ENCODE measurements around the gene CYCS.

Gene CYCS

GRCh38 chr7:25105911-25106310 lies 19.1 kb downstream of the CYCS start:
- TF ChIP-seq CTCF (IDR thresholded peaks at IDR 0.05) = no peak
- Histone ChIP-seq H3K36me3 (no peaks in the 10 kb centered on the region), H3K4me3 (ENCODE audit: low read depth in 1 of 2, low read length in 1 of 2) (no peak overlapping the region), H3K4me1 (ENCODE audit: control insufficient read depth in 1 of 2, insufficient read depth in 1 of 2, low read depth in 1 of 2, low read length in 1 of 2) (no peaks in the 10 kb centered on the region), H3K9me3 (no peaks in the 10 kb centered on the region), H3K27ac (no peak overlapping the region), H3K27me3 (no peaks in the 10 kb centered on the region)

GRCh38 chr7:25103773-25104172 lies 21.3 kb downstream of the CYCS start:
- Histone ChIP-seq H3K4me1 (ENCODE audit: control insufficient read depth in 1 of 2, insufficient read depth in 1 of 2, low read depth in 1 of 2, low read length in 1 of 2) (no peaks in the 10 kb centered on the region), H3K27me3 (no peaks in the 10 kb centered on the region), H3K36me3 (no peaks in the 10 kb centered on the region), H3K9me3 (no peaks in the 10 kb centered on the region), H3K4me3 (ENCODE audit: low read depth in 1 of 2, low read length in 1 of 2) (no peak overlapping the region), H3K27ac (no peak overlapping the region)
- TF ChIP-seq CTCF (IDR thresholded peaks at IDR 0.05) = no peak

- TF ChIP-seq CTCF (IDR thresholded peaks at IDR 0.05) = no peak
- H3K4me3 ChIP-seq (ENCODE audit: low read depth in 1 of 2, low read length in 1 of 2) = no peak overlapping the region
- H3K36me3 ChIP-seq = no peaks in the 10 kb centered on the region
- H3K9me3 ChIP-seq = no peaks in the 10 kb centered on the region
- no peaks in the 10 kb centered on the region for H3K27me3 ChIP-seq
- H3K27ac ChIP-seq = no peak overlapping the region
- H3K4me1 ChIP-seq (ENCODE audit: control insufficient read depth in 1 of 2, insufficient read depth in 1 of 2, low read depth in 1 of 2, low read length in 1 of 2) = no peaks in the 10 kb centered on the region
Observed at GRCh38 chr7:25101817-25102216, 23.2 kb downstream of the CYCS start.

- peak; percentile 72 for TF ChIP-seq CTCF (IDR thresholded peaks at IDR 0.05)
- H3K27ac ChIP-seq = no peak overlapping the region
- H3K4me1 ChIP-seq (ENCODE audit: control insufficient read depth in 1 of 2, insufficient read depth in 1 of 2, low read depth in 1 of 2, low read length in 1 of 2) = no peaks in the 10 kb centered on the region
- H3K9me3 ChIP-seq = no peaks in the 10 kb centered on the region
- H3K27me3 ChIP-seq = peaks cover 9% of the 10 kb centered on the region
- no peaks in the 10 kb centered on the region for H3K36me3 ChIP-seq
- H3K4me3 ChIP-seq (ENCODE audit: low read depth in 1 of 2, low read length in 1 of 2) = no peak overlapping the region
Observed at GRCh38 chr7:25098096-25099046, 26.7 kb downstream of the CYCS start.

GRCh38 chr7:25095516-25096345 lies 29.3 kb downstream of the CYCS start:
- peaks cover 13% of the 10 kb centered on the region for H3K27me3 ChIP-seq
- H3K36me3 ChIP-seq = no peaks in the 10 kb centered on the region
- TF ChIP-seq CTCF (IDR thresholded peaks at IDR 0.05) = no peak

More at GRCh38 chr7:25095516-25096345, 29.3 kb downstream of the CYCS start:
- Histone ChIP-seq H3K4me3 (ENCODE audit: low read depth in 1 of 2, low read length in 1 of 2) (no peak overlapping the region), H3K4me1 (ENCODE audit: control insufficient read depth in 1 of 2, insufficient read depth in 1 of 2, low read depth in 1 of 2, low read length in 1 of 2) (peaks cover 0 to 3% of the 10 kb centered on the region in 2 experiments), H3K27ac (no peak overlapping the region), H3K9me3 (no peaks in the 10 kb centered on the region)
